Measurements from ENCODE around the gene PARD6B. TPM values are rescaled to one million over a fixed set of nuclear protein-coding genes. Genes with fewer than 3 reads are reported as not detected.

PARD6B gene
- total and polyA plus RNA-seq, 2 of the 4 experiments (the other 2 are of a cell fraction) = 0.17 to 0.90 TPM

DNA sequence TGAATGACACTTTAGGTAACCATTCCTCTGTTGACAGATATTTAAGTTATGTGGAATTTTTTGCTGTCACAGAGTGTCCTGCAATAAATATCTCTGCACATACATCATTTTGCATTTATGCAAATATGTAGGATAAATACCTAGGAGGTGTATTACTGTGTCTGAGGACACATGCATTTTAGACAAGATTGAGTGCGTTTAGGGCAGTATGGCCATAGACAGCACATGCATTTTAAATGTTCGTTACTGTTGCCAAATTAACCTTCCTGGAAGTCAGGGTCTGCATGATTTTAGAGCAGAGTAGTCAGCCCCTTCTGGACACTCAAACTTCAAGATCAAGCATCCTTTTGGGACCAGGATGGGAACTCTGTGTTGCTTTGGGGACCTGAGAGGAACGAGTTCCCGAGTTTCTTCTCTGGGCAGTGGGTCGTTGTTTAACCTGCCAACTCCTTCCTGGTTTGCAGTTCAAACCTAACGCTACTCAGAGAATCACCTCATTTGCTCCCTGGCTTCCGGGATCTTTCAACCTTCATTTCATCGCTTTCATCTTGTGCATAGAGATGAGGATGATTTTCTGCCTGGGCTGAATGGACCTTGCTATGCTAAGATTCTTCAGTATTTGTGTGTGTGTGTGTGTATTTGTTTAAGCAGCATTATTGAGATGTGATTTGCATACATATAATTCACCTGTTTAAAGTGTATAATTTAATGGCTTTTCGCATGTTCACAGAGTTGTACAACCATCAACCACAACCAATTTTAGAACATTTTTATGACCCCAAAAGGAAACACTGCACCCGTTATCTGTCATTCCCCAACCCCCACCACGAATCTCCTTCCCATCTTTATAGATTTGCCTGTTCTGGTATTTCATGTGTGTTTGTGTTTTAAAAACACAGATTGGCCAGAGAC is 73.3 kb downstream of the PARD6B start (continued):
- no peak for TF ChIP-seq SMC3 (IDR thresholded peaks at IDR 0.05; ENCODE audit: low read depth, low read length)

DNA sequence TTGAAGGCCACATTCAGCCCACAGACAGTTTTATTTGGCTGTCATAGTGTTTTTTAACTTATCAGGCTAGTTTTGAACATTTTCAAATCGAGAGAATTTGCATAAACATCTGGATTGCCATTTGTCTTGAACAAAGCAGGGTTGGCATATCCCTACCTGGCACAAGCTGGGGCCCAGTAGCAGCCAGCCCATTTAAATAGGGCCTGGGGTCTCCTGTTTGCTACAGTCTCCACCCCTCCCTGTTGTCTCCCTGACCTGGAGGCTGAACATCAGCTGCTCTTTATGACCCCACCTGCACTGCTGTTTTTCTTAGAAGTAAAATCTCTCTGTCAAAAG is 73.9 kb downstream of the PARD6B start:
- Histone ChIP-seq H2AFZ (replicated peaks; ENCODE audit: low read length, poor library complexity) (no peak overlapping the region), H2AK9ac (replicated peaks; ENCODE audit: low read depth, low read length, poor library complexity) (no peak overlapping the region), H2BK20ac (ENCODE audit: low read depth, low read length) (no peak overlapping the region), H3K56ac (ENCODE audit: extremely low read depth, insufficient read depth, low read length) (no peak overlapping the region), H3K27ac (ENCODE audit: insufficient read depth, low read length) (no peak overlapping the region), H3K9me1 (ENCODE audit: insufficient read depth, low read length) (0 out of 2 replicates have a peak, but pooled peaks cover 3% of the 10 kb centered on the region), H3K36me3 (ENCODE audit: control insufficient read depth, insufficient read depth, low read length) (no peaks in the 10 kb centered on the region), H4K91ac (ENCODE audit: insufficient read depth, low read depth, low read length) (no peak overlapping the region), H2BK15ac (ENCODE audit: low read depth, low read length) (no peak overlapping the region), H2BK120ac (ENCODE audit: low read depth, low read length) (no peak overlapping the region), H4K5ac (ENCODE audit: low read depth, low read length) (no peak overlapping the region), H3K14ac (replicated peaks; ENCODE audit: low read depth, low read length) (no peak overlapping the region), H3K9me3 (ENCODE audit: control insufficient read depth, insufficient read depth, low read length) (no peaks in the 10 kb centered on the region), H4K8ac (ENCODE audit: low read depth in 2 of 2, low read length in 2 of 2) (no peak overlapping the region), H3K4ac (ENCODE audit: low read depth, low read length) (no peak overlapping the region), H3K4me1 (ENCODE audit: control insufficient read depth, insufficient read depth, low read length) (no peaks in the 10 kb centered on the region), H3K9ac (ENCODE audit: low read depth, low read length) (no peak overlapping the region), H2AK5ac (ENCODE audit: low read depth, low read length) (no peak overlapping the region), H3K23ac (ENCODE audit: low read depth, low read length) (no peak overlapping the region), H3K18ac (ENCODE audit: low read depth, low read length) (no peak overlapping the region), H2BK5ac (ENCODE audit: low read depth, low read length, poor library complexity, severe bottlenecking) (no peak overlapping the region), H4K20me1 (ENCODE audit: insufficient read depth, low read length) (no peaks in the 10 kb centered on the region; the same call in 1 of the 2 replicates), H3K4me2 (ENCODE audit: low read depth, low read length) (no peak overlapping the region), H3K27me3 (ENCODE audit: control insufficient read depth, insufficient read depth, low read length) (no peaks in the 10 kb centered on the region), H3K4me3 (ENCODE audit: insufficient read depth, low read depth, low read length) (no peak overlapping the region), H3K79me1 (ENCODE audit: low read depth in 1 of 2, low read length in 2 of 2) (peaks cover 4 to 19% of the 10 kb centered on the region in 2 experiments; a peak in 3 of 4 replicates)
- no TSS peak for BruUV-seq (replicated peaks)
- no peak for DNase-seq
- in situ Hi-C loops (cut with MboI; ENCODE audit: low sequenced_read_pairs) (no loop called here), dilution Hi-C loops (cut with HindIII; ENCODE audit: low sequenced_read_pairs, unreplicated experiment) (loop anchor here (25.0 kb wide), 1 partner anchor 107 kb away; no protein-coding TSS in a partner anchor), intact Hi-C loops (cut with micrococcal nuclease) (no loop called here)
- CTCF ChIA-PET = interaction anchor here (0.8 kb wide), 1 partner anchor 11 kb away, joined by 3 read pairs; no protein-coding TSS in a partner anchor
- ATAC-seq (ENCODE audit: low read depth) = no peak
- WGBS, 2 experiments (ENCODE audit: extremely low coverage in 2 of 2, insufficient read length in 1 of 2) = no CpG with 5 or more reads among the region's 1 CpG
- POLR2A ChIA-PET (ENCODE audit: unreplicated experiment) = no interaction called here
- TF ChIP-seq NFE2L2 (IDR thresholded peaks at IDR 0.05; ENCODE audit: low read depth, low read length) = no peak
- TF ChIP-seq SMC3 (IDR thresholded peaks at IDR 0.05; ENCODE audit: low read depth, low read length) = no peak
- no peak for TF ChIP-seq MXI1 (IDR thresholded peaks at IDR 0.05; ENCODE audit: borderline replicate concordance, low read depth, low read length)
- no peak for TF ChIP-seq RAD21 (IDR thresholded peaks at IDR 0.05; ENCODE audit: low read length)
- no peak for TF ChIP-seq POLR2A (IDR thresholded peaks at IDR 0.05; ENCODE audit: low read depth, low read length)
- TF ChIP-seq, protein P1, sequence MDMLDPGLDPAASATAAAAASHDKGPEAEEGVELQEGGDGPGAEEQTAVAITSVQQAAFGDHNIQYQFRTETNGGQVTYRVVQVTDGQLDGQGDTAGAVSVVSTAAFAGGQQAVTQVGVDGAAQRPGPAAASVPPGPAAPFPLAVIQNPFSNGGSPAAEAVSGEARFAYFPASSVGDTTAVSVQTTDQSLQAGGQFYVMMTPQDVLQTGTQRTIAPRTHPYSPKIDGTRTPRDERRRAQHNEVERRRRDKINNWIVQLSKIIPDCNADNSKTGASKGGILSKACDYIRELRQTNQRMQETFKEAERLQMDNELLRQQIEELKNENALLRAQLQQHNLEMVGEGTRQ (IDR thresholded peaks at IDR 0.05; ENCODE audit: low read depth, low read length) = no peak
- TF ChIP-seq, protein P2, sequence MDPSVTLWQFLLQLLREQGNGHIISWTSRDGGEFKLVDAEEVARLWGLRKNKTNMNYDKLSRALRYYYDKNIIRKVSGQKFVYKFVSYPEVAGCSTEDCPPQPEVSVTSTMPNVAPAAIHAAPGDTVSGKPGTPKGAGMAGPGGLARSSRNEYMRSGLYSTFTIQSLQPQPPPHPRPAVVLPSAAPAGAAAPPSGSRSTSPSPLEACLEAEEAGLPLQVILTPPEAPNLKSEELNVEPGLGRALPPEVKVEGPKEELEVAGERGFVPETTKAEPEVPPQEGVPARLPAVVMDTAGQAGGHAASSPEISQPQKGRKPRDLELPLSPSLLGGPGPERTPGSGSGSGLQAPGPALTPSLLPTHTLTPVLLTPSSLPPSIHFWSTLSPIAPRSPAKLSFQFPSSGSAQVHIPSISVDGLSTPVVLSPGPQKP (IDR thresholded peaks at IDR 0.05; ENCODE audit: borderline replicate concordance, low read depth, low read length) = no peak
- TF ChIP-seq MAFK (IDR thresholded peaks at IDR 0.05; ENCODE audit: low read depth, low read length) = no peak
- TF ChIP-seq CHD1 (IDR thresholded peaks at IDR 0.05; ENCODE audit: low read depth, low read length) = no peak
- no peak for TF ChIP-seq RFX5 (IDR thresholded peaks at IDR 0.05; ENCODE audit: low read depth, low read length)
- no peak for TF ChIP-seq FOS (IDR thresholded peaks at IDR 0.05; ENCODE audit: low read depth, low read length)
- TF ChIP-seq BHLHE40 (IDR thresholded peaks at IDR 0.05; ENCODE audit: low read depth, low read length) = no peak
- no peak for TF ChIP-seq RCOR1 (IDR thresholded peaks at IDR 0.05; ENCODE audit: insufficient replicate concordance, low read length)
- no peak for TF ChIP-seq MAZ (IDR thresholded peaks at IDR 0.05; ENCODE audit: borderline replicate concordance, low read depth, low read length)
